HG02852 (cell line): ENCODE results near the gene PARD3B.

Source experiments
- ATAC-seq: cut with Tn5 transposase; IDR thresholded peaks from one replicate; pipeline ENCODE4 v1.9.1; 2021; ENCODE audit warnings: mild to moderate bottlenecking, moderate library complexity; ENCODE audit not compliant: unreplicated experiment

PARD3B gene

GRCh38 chr2:205568620-205569019 is 1023.3 kb downstream of the PARD3B start:
- ATAC-seq = no peak

GRCh38 chr2:205570648-205571047 is 1025.4 kb downstream of the PARD3B start:
- ATAC-seq = no peak

GRCh38 chr2:205571360-205571959 is 1026.2 kb downstream of the PARD3B start:
- no peak for ATAC-seq

- no peak for ATAC-seq
These were observed 1028.7 kb downstream of the PARD3B start for GRCh38 chr2:205574001-205574400.

- no peak for ATAC-seq
These were observed 1034.1 kb downstream of the PARD3B start for GRCh38 chr2:205579335-205579734.

- no peak for ATAC-seq
These were observed 1035.1 kb downstream of the PARD3B start for GRCh38 chr2:205580212-205580987.

DNA sequence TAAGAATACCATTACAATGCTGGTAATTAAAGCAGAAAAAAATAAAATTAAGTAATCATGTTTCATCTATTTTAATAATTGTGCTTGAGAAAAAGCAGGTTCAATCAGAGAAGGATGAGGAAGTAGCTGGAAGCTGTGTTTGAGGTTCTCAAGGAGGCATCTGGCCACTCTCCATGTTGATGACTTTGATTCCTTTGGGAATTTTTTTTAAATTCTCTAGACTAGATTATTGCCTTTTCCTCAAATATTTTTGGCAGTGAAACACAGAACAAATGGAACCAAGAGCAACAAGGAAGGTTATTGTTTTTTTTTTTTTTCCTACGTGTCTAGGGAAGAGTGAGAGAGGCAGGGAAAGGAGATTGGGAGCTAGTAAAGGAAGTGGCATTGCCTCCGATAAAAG is 1037.1 kb downstream of the PARD3B start:
- no peak for ATAC-seq

DNA sequence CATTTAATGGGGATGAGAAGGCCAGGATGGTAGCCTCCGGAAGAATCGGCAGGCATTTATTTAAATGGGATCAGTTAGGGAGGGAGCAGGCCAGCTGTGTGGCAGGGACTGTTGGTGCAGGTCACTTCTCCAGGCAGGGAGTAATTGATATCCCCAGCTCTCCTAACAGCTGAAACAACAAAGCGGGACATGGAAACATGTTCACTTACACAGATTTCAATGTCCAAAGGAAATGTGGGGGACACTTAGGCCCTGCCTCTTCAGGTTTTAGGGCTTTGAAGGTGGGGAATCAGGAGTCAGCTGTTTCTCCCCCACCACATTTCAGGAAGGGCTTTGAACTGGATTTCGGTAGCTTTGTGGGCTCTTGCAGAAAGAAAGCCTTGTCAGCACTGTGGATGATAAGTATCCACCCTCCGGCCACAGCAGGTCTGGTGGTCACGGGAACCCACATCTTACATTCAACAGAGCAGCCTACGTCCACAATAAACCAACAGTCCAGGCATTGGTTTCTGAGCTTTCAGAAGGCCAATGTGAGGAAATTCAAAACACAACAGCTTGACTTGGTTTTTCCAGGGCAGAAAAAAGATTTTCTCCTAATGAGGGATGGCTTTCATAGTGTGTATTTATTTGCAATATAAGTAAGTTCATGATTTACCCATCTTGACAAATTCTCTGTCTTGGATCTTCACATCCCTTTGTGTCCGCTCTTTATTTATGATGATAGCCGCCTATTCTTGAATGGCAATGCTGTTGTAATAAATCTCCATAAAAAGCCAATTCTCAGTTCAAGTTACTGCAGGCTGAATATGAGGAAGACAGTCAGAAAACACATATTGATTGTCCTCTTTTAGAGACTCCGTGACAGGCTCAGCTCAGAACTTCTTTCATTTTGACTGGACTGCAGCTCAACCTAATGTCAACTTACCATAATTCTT is 1040.4 kb downstream of the PARD3B start:
- no peak for ATAC-seq

DNA sequence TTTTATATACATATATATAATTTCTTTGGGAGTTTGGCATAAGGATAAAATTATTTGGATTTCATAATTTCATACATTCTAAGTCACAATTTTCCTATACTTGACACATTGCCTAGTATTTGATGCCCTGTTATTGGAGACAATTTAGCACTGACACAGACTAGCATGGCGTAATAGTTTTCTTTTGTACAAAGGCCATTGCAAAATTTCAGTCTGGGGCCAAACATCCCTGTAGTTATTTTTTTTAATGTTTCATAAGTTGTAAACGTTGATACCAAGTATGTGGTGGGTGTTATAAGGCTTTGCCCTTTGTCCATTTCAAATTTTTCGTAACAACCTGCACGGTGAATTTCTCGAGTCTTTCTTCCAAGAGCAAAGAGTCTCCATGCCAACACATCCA is 1041.4 kb downstream of the PARD3B start:
- ATAC-seq = no peak

- no peak for ATAC-seq
These were observed 1044.2 kb downstream of the PARD3B start for GRCh38 chr2:205589479-205589878.

DNA sequence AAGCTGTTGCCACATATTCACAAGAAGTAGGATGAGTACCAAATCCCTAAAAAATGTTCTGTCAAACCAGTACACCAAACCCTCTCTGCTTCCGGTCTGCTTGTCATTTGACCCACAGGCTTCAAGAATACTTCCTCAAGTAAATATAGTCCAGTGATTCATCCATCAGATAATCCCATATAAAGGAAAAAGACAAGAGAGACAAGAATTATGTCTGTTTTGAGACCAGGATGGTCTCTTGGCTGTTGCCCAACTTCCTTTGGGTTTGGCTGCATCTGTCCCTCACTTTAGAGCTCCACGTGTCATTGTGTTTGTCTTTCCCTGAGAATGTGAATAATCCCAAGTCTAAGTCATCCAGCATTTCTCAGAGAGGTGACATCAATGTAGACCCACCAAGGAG is 1045.5 kb downstream of the PARD3B start:
- no peak for ATAC-seq

DNA sequence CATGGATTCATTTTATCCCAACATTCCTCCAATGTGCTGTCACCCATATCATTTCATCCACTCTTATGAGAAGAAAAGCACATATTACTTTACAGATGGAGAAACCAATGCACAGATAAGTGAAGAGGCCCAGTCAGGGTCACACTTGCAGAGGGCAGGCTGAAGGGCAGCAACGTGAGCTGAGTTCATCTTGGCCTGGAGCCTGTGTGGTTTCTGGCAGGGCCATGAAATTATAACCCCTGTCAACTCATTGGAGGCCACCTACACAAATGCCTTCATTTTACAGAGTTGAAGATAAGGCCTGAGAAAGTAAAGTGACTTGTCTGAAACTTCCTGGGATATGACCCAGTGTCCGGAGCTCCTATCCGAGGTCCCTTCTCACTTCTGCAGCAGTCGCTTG is 1048.6 kb downstream of the PARD3B start:
- no peak for ATAC-seq

GRCh38 chr2:205596581-205596980 is 1051.3 kb downstream of the PARD3B start:
- ATAC-seq = no peak

- ATAC-seq = no peak
These were observed 1060.5 kb downstream of the PARD3B start for GRCh38 chr2:205605638-205606304.

- ATAC-seq = no peak
These were observed 1061.9 kb downstream of the PARD3B start for GRCh38 chr2:205607146-205607545.

GRCh38 chr2:205609113-205609512 is 1063.8 kb downstream of the PARD3B start:
- ATAC-seq = no peak

DNA sequence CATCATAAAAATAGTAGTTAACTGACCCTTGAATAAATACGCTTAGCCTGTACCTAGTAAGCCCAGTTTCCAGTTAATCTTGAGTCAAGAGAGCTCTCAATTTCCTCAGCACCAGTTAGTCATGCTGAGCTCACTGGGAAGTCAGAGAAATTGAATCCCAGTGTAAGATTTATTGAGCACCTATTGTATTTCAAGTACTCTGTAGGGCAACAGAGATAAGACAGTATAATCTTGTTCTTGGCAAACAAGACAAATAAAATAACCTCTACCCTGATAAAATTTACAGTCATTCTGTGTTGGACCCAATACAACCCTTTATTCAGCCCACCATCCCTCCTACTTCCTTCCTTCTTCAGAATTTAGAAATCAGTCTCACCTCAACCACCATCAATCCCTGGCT is 1065.2 kb downstream of the PARD3B start:
- no peak for ATAC-seq

DNA sequence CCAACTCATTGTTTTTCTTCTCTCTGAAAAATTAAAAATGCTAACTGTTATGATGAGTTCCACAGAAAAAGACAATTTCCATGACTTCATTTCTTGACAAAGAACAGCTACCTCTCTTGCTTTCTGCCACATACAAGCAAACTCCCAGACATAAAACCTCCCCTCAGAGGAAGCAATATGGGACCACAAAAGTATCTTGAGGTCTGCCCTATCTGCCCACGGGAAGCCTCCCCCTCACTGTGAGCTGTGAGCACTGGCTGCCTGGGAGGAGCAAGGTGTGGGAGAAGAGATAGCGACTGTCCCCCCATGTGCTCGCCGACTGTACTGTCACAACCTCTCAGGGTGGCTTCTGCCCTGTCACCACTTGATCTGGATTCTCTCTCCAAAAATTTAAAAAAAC is 1067.4 kb downstream of the PARD3B start:
- ATAC-seq = no peak

DNA sequence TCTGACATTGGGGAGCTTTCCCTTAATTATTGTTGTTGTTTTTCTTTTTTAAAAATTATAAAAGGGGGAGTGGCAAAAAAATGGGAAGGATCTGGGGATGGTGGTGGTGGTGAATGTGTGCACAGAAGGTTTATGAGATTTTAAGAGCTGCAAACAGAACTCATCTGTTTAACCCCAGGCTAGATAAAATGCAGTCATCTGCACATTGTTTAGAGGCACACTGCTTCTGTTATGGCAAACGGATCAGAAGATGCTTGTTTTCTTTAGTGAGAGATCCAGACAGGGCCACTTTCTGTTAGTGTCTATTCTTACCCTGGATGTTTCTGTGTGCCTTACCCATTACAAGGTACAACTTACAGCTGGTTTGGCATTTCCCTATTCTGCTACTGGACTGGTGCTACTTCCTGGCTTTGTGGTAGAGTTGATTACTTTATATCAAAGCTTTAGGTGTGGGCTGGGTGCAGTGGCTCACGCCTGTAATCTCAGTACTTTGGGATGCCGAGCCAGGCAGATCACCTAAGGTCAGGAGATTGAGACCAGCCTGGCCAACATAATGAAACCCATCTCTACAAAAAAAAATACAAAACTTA is 1068.8 kb downstream of the PARD3B start:
- ATAC-seq = no peak

GRCh38 chr2:205614965-205615364 is 1069.7 kb downstream of the PARD3B start:
- ATAC-seq = no peak

DNA sequence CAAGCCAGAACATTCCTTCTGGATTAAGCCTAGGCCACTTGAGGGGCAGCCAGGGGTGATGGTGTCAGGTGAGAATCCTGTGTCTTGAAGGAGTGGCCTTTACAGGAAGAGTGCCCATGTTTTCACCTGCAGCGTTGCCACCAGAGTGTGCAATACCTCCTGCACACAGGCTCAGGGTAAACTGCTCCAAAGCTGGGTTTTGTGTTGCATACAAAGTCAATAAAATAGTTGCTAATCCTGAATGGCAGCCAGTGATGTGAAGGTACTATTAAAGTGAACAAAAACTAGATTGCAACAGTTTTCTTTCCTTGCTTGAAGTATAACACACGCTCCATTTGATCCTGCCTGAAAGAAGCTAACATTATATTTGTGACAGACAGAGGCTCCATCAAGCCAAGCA is 1072.6 kb downstream of the PARD3B start:
- ATAC-seq = no peak
